HEK293 (cell line): Measurements from ENCODE around the gene PTP4A1.
"Not testable (repeated sequence)": the region's sequence is repeated elsewhere in the genome, so short reads cannot be mapped to it uniquely, and the experiment has no call there.

Experiments used
- CTCF ChIA-PET: fragments of 350-600 bp; formaldehyde crosslinking; extraction: SDS; loops from one replicate; lab custom pipeline; 2021; ENCODE audit warnings: antibody characterized with exemption; lab: Yijun Ruan, JAX
- POLR2A ChIA-PET: fragments of 300-600 bp; formaldehyde crosslinking; extraction: SDS; loops from one replicate; lab custom pipeline; 2020; ENCODE audit warnings: antibody characterized with exemption, inconsistent platforms; lab: Yijun Ruan, JAX
- H3K27ac ChIP-seq: fragments of 200-500 bp; sonication (Bioruptor generic); 2 replicates; pipeline ENCODE4 v1.5.1; 2014; ENCODE audit warnings: low read depth, low read length, control low read depth, inconsistent platforms; ENCODE audit errors: extremely low read depth
- H3K36me3 ChIP-seq, 2 experiments: fragments of 200-500 bp in 1 of 2; sonication (Bioruptor generic) in 1 of 2; 1 replicate in 1 of 2; 2 replicates in 1 of 2; pipeline ENCODE4 v1.5.1; 2014 to 2017; ENCODE audit warnings: inconsistent platforms in 2 of 2, low read length in 2 of 2; ENCODE audit not compliant: control insufficient read depth in 2 of 2, insufficient read depth in 1 of 2
- H3K4me1 ChIP-seq: fragments of 200-500 bp; sonication (Bioruptor generic); 2 replicates; pipeline ENCODE4 v1.5.1; 2014; ENCODE audit warnings: mild to moderate bottlenecking, low read length, inconsistent platforms; ENCODE audit not compliant: control insufficient read depth, insufficient read depth
- H3K4me3 ChIP-seq: 2 replicates; pipeline ENCODE4 v1.5.1; 2011; ENCODE audit warnings: low read depth, mild to moderate bottlenecking, control low read depth, low read length, moderate library complexity
- H3K9me3 ChIP-seq: fragments of 200-500 bp; sonication (Bioruptor generic); 2 replicates; pipeline ENCODE4 v1.5.1; 2014; ENCODE audit warnings: low read depth, low read length, inconsistent platforms; ENCODE audit not compliant: control insufficient read depth, insufficient read depth
- HOXD13 ChIP-seq: sonication (generic); formaldehyde crosslinking; IDR thresholded peaks from 2 replicates; pipeline ENCODE4 v1.8.0; 2022; ENCODE audit warnings: missing genetic modification reagents, borderline replicate concordance
- PATZ1 ChIP-seq: fragments of 450-650 bp; formaldehyde crosslinking; IDR thresholded peaks from 2 replicates; pipeline ENCODE4 v1.5.1; 2016; ENCODE audit warnings: missing biosample characterization, missing genetic modification characterization
- SP3 ChIP-seq: fragments of 450-650 bp; formaldehyde crosslinking; IDR thresholded peaks from 2 replicates; pipeline ENCODE4 v1.5.1; 2016; ENCODE audit warnings: missing biosample characterization, missing genetic modification characterization
- ZBTB44 ChIP-seq: fragments of 450-650 bp; IDR thresholded peaks from 2 replicates; pipeline ENCODE4 v1.5.1; 2018; ENCODE audit warnings: missing biosample characterization, mild to moderate bottlenecking, missing genetic modification characterization
- ZNF138 ChIP-seq: fragments of 450-650 bp; formaldehyde crosslinking; IDR thresholded peaks from 2 replicates; pipeline ENCODE4 v1.5.1; 2016; ENCODE audit warnings: missing biosample characterization, missing genetic modification characterization, borderline replicate concordance
- ZNF157 ChIP-seq: fragments of 450-650 bp; formaldehyde crosslinking; IDR thresholded peaks from 2 replicates; pipeline ENCODE4 v1.5.1; 2016; ENCODE audit warnings: missing biosample characterization, missing genetic modification characterization
- ZNF24 ChIP-seq: fragments of 450-650 bp; formaldehyde crosslinking; IDR thresholded peaks from 2 replicates; pipeline ENCODE4 v1.5.1; 2016; ENCODE audit warnings: missing biosample characterization, missing genetic modification characterization
- ZNF341 ChIP-seq: fragments of 450-650 bp; formaldehyde crosslinking; IDR thresholded peaks from 2 replicates; pipeline ENCODE4; 2016; ENCODE audit warnings: low read depth, missing biosample characterization, missing genetic modification characterization
- ZNF362 ChIP-seq: fragments of 450-650 bp; formaldehyde crosslinking; IDR thresholded peaks from 2 replicates; pipeline ENCODE4 v1.5.1; 2016; ENCODE audit warnings: missing biosample characterization, missing genetic modification characterization
- ZNF513 ChIP-seq: fragments of 450-650 bp; IDR thresholded peaks from 2 replicates; pipeline ENCODE4 v1.5.1; 2018; ENCODE audit warnings: missing biosample characterization, missing genetic modification characterization
- ZNF549 ChIP-seq: fragments of 450-650 bp; IDR thresholded peaks from 2 replicates; pipeline ENCODE4 v1.5.1; 2018; ENCODE audit warnings: missing biosample characterization, missing genetic modification characterization, mild to moderate bottlenecking, inconsistent platforms, moderate library complexity
- ZNF558 ChIP-seq: fragments of 450-650 bp; formaldehyde crosslinking; IDR thresholded peaks from 2 replicates; pipeline ENCODE4 v1.5.1; 2016; ENCODE audit warnings: missing biosample characterization, missing genetic modification characterization
- ZNF561 ChIP-seq: fragments of 450-650 bp; IDR thresholded peaks from 2 replicates; pipeline ENCODE4 v1.5.1; 2018; ENCODE audit warnings: missing biosample characterization, missing genetic modification characterization, borderline replicate concordance
- ZNF580 ChIP-seq: fragments of 450-650 bp; formaldehyde crosslinking; IDR thresholded peaks from 2 replicates; pipeline ENCODE4 v1.5.1; 2016; ENCODE audit warnings: missing biosample characterization, missing genetic modification characterization
- ZNF585B ChIP-seq: fragments of 450-650 bp; formaldehyde crosslinking; IDR thresholded peaks from 2 replicates; pipeline ENCODE4 v1.5.1; 2016; ENCODE audit warnings: missing biosample characterization, missing genetic modification characterization
- ZNF596 ChIP-seq: fragments of 450-650 bp; IDR thresholded peaks from 2 replicates; pipeline ENCODE4 v1.5.0; 2018; ENCODE audit warnings: missing biosample characterization, mild to moderate bottlenecking, missing genetic modification characterization, moderate library complexity
- ZNF670 ChIP-seq: fragments of 450-650 bp; formaldehyde crosslinking; IDR thresholded peaks from 2 replicates; pipeline ENCODE4 v1.5.1; 2016; ENCODE audit warnings: missing biosample characterization, missing genetic modification characterization, low read depth
- ZNF785 ChIP-seq: fragments of 450-650 bp; formaldehyde crosslinking; IDR thresholded peaks from 2 replicates; pipeline ENCODE4 v1.5.1; 2016; ENCODE audit warnings: missing biosample characterization, missing genetic modification characterization
- ZNF791 ChIP-seq: fragments of 450-650 bp; formaldehyde crosslinking; IDR thresholded peaks from 2 replicates; pipeline ENCODE4 v1.5.1; 2016; ENCODE audit warnings: missing biosample characterization, missing genetic modification characterization

Gene PTP4A1

GRCh38 chr6:63572044-63572746 is at the start of gene PTP4A1, which contains the start of gene LOC128125822 (continued):
- TF ChIP-seq ZNF157 (tag by site-specific recombination) (no peak), ZNF549 (tag by site-specific recombination) (peak; percentile 70), ZNF362 (tag by site-specific recombination) (no peak), ZNF513 (tag by site-specific recombination) (no peak), ZNF596 (peak; percentile 70), ZNF561 (tag by site-specific recombination) (0 out of 2 replicates have a peak, but pooled peaks have one; percentile 27), HOXD13 (CRISPR knock-in tag) (no peak; the same call in 1 of the 2 replicates), ZNF24 (no peak), ZNF585B (no peak), ZNF580 (tag by site-specific recombination) (peak; percentile 9; the same call in 1 of the 2 replicates), SP3 (tag by site-specific recombination) (peak; percentile 87), ZBTB44 (tag by site-specific recombination) (peak; percentile 22; the same call in 1 of the 2 replicates), ZNF791 (tag by site-specific recombination) (no peak), ZNF341 (tag by site-specific recombination) (peak; percentile 38; the same call in 1 of the 2 replicates), ZNF785 (tag by site-specific recombination) (no peak), ZNF558 (tag by site-specific recombination) (0 out of 2 replicates have a peak, but pooled peaks have one; percentile 28), ZNF138 (tag by site-specific recombination) (no peak), ZNF670 (tag by site-specific recombination) (no peak), PATZ1 (tag by site-specific recombination) (peak; percentile 89)

- H3K9me3 ChIP-seq, H3K4me1 ChIP-seq, H3K36me3 ChIP-seq, H3K27ac ChIP-seq, H3K4me3 ChIP-seq, POLR2A ChIA-PET: not testable (repeated sequence)
- CTCF ChIA-PET = interaction anchor here (0.6 to 1.1 kb wide), 6 partner anchors 16 to 171 kb away, joined by 3 read pairs; no protein-coding TSS in a partner anchor
These were observed 49.4 kb upstream of the PTP4A1 start for GRCh38 chr6:63522911-63523287.
